Endothelial cell of umbilical vein (primary cell): ENCODE measurements around the gene PRDM13. TPM values are rescaled to one million over a fixed set of nuclear protein-coding genes. Genes with fewer than 3 reads are reported as not detected.
A peak's percentile ranks its signal among the peaks of the same experiment; 100 is the strongest.

Source experiments
- BruUV-seq: library from RNA; stranded (reverse); fragments of 400-500 nt; replicated peaks from 2 replicates; lab custom pipeline; 2021; lab: Mats Ljungman, UMichigan
- CTCF ChIA-PET: fragments of 300-600, 350-600 bp; sonication (Branson Sonifier 250); formaldehyde crosslinking; loops from one replicate; lab custom pipeline; 2021; ENCODE audit warnings: antibody characterized with exemption, inconsistent platforms; lab: Charles Lee
- POLR2A ChIA-PET: fragments of 300-600, 350-600 bp; sonication (Branson Sonifier 250); formaldehyde crosslinking; loops from one replicate; lab custom pipeline; 2021; ENCODE audit warnings: antibody characterized with exemption, inconsistent platforms; lab: Charles Lee
- DNase-seq: peaks from one replicate; pipeline ENCODE4 v3.0.0-alpha.2; 2011; ENCODE audit warnings: low read depth, low spot score
- FAIRE-seq: peaks from 2 replicates; lab custom pipeline; 2011; peaks lifted over from hg19 to GRCh38; lab: Jason Lieb, UNC
- H2AFZ ChIP-seq: 2 replicates; pipeline ENCODE4 v1.6.0; 2012; ENCODE audit warnings: low read depth, low read length, control low read depth, inconsistent platforms
- H3K27ac ChIP-seq: 2 replicates; pipeline ENCODE4 v1.5.1; 2011; ENCODE audit warnings: low read depth, mild to moderate bottlenecking, control low read depth, low read length, moderate library complexity; ENCODE audit not compliant: insufficient read depth
- H3K27me3 ChIP-seq, 2 experiments: 2 replicates each; pipeline versions ENCODE4 v1.6.0 to v1.6.1; 2011; ENCODE audit warnings: low read length in 2 of 2, mixed read lengths in 1 of 2; ENCODE audit not compliant: control insufficient read depth in 2 of 2, insufficient read depth in 2 of 2
- H3K36me3 ChIP-seq, 2 experiments: 2 replicates in 1 of 2; 3 replicates in 1 of 2; pipeline ENCODE4 v1.5.1; 2011; ENCODE audit warnings: low read length in 2 of 2, mild to moderate bottlenecking in 1 of 2, moderate library complexity in 1 of 2; ENCODE audit not compliant: control insufficient read depth in 2 of 2, insufficient read depth in 2 of 2; ENCODE audit errors: extremely low read depth in 1 of 2
- H3K4me1 ChIP-seq: 3 replicates; pipeline ENCODE4 v1.5.1; 2011; ENCODE audit warnings: mild to moderate bottlenecking, low read length; ENCODE audit not compliant: control insufficient read depth, insufficient read depth; ENCODE audit errors: extremely low read depth
- H3K4me2 ChIP-seq: 2 replicates; pipeline ENCODE4 v1.6.1; 2011; ENCODE audit warnings: low read length, control low read depth, mixed read lengths; ENCODE audit not compliant: insufficient read depth
- H3K4me3 ChIP-seq, 3 experiments: fragments of 200-600 bp in 1 of 3; sonication (generic), shearing (Covaris generic) in 1 of 3; replicated peaks in 1 of 3; 2 replicates each; pipeline ENCODE4 v1.5.1; 2011 to 2016; ENCODE audit warnings: control low read depth in 3 of 3, low read length in 3 of 3, mild to moderate bottlenecking in 2 of 3, inconsistent platforms in 1 of 3, low read depth in 1 of 3, moderate library complexity in 1 of 3; ENCODE audit not compliant: insufficient read depth in 1 of 3
- H3K79me2 ChIP-seq: 2 replicates; pipeline ENCODE4 v1.6.0; 2012; ENCODE audit warnings: low read length, inconsistent platforms; ENCODE audit not compliant: control insufficient read depth, insufficient read depth
- H3K9ac ChIP-seq: replicated peaks from 2 replicates; pipeline ENCODE3; 2011; ENCODE audit warnings: low read length, control low read depth; ENCODE audit not compliant: insufficient read depth; ENCODE audit errors: extremely low read depth
- H3K9me1 ChIP-seq: replicated peaks from 3 replicates; pipeline ENCODE4 v1.6.0; 2011; ENCODE audit warnings: mild to moderate bottlenecking, low read length; ENCODE audit not compliant: control insufficient read depth, insufficient read depth; ENCODE audit errors: extremely low read depth
- H3K9me3 ChIP-seq: replicated peaks from 2 replicates; pipeline ENCODE4 v1.5.1; 2012; ENCODE audit warnings: low read length, inconsistent platforms; ENCODE audit not compliant: control insufficient read depth, insufficient read depth
- H4K20me1 ChIP-seq: replicated peaks from 2 replicates; pipeline ENCODE3; 2011; ENCODE audit warnings: mild to moderate bottlenecking, low read length; ENCODE audit not compliant: control insufficient read depth, insufficient read depth; ENCODE audit errors: extremely low read depth
- CTCF ChIP-seq, 2 donors: IDR thresholded peaks; 1 replicate in 1 of 2; 2 replicates in 1 of 2; pipeline ENCODE4 v1.5.1; 2011; ENCODE audit warnings: low read length in 2 of 2, mild to moderate bottlenecking in 2 of 2, moderate library complexity in 2 of 2, control low read depth in 1 of 2, inconsistent platforms in 1 of 2, low read depth in 1 of 2; ENCODE audit not compliant: insufficient read depth in 1 of 2; ENCODE audit errors: extremely low read depth in 1 of 2
- EZH2 ChIP-seq: IDR thresholded peaks from 2 replicates; pipeline ENCODE4 v1.6.1; 2012; ENCODE audit warnings: borderline replicate concordance, low read depth, mild to moderate bottlenecking, moderate library complexity, low read length, inconsistent platforms; ENCODE audit not compliant: severe bottlenecking
- FOS ChIP-seq: IDR thresholded peaks from 2 replicates; pipeline ENCODE4 v1.6.1; 2011; ENCODE audit warnings: mild to moderate bottlenecking, low read length, moderate library complexity, borderline replicate concordance; ENCODE audit not compliant: insufficient read depth
- JUN ChIP-seq: IDR thresholded peaks from 2 replicates; pipeline ENCODE4 v1.6.1; 2011; ENCODE audit warnings: borderline replicate concordance, low read depth; ENCODE audit not compliant: insufficient read length, insufficient read depth
- MAX ChIP-seq: IDR thresholded peaks from 2 replicates; pipeline ENCODE4 v1.6.1; 2011; ENCODE audit not compliant: insufficient read depth, insufficient read length
- POLR2AphosphoS5 ChIP-seq: IDR thresholded peaks from 2 replicates; pipeline ENCODE4 v1.6.1; 2012; ENCODE audit warnings: low read depth, mild to moderate bottlenecking, control low read depth, low read length, moderate library complexity; ENCODE audit not compliant: insufficient read depth
- dilution Hi-C: fragments of 300-500 bp; cut with MboI; formaldehyde crosslinking; loops from one replicate; pipeline ENCODE4 v1.15.0; 2019; ENCODE audit warnings: low sequenced_read_pairs; ENCODE audit not compliant: extremely low pct_ligation_motif_present
- intact Hi-C: fragments of 100-400 bp; cut with micrococcal nuclease; formaldehyde crosslinking; loops from one replicate; pipeline ENCODE4 v1.10.0; 2022
- polyA plus RNA-seq, 4 experiments: library from polyadenylated mRNA; depleted of rRNA in 3 of 4; stranded (reverse) in 3 of 4; unstranded in 1 of 4; fragments of >200 nt; gene quantifications; 2 replicates each; pipeline versions ENCODE4 v1.2.1 to v1.2.3, GENCODE V29; 2011 to 2012; ENCODE audit warnings: missing spikeins in 1 of 4
- total RNA-seq: library from RNA; stranded (reverse); gene quantifications from 2 replicates; pipeline ENCODE4 v1.2.3, GENCODE V29; 2021

Gene PRDM13
- total and polyA plus RNA-seq, 2 donors (not counting 3 experiments of a cell fraction or from before 2014, with no cell fraction given): not detected

GRCh38 chr6:99603421-99604165 is 3.0 kb upstream of the PRDM13 start:
- POLR2A ChIA-PET: interaction anchor here (0.6 kb wide), 1 partner anchor 32 kb away, joined by 11 read pairs; no protein-coding TSS in a partner anchor
- Histone ChIP-seq H4K20me1 (no peaks in the 10 kb centered on the region), H3K9ac (no peak overlapping the region), H3K4me3 (no peak overlapping the region), H3K4me2 (peak overlapping the region; percentile 6), H3K79me2 (no peaks in the 10 kb centered on the region), H3K9me1 (no peaks in the 10 kb centered on the region), H3K27ac (no peak overlapping the region), H2AFZ (peak overlapping the region; percentile 10), H3K9me3 (no peaks in the 10 kb centered on the region), H3K36me3 (no peaks in the 10 kb centered on the region), H3K27me3 (peaks cover 79 to 100% of the 10 kb centered on the region in 2 experiments), H3K4me1 (no peaks in the 10 kb centered on the region)
- FAIRE-seq: peak; percentile 64
- intact Hi-C loops: loop anchor here (1.0 to 10.0 kb wide), 4 partner anchors 14 to 861 kb away; partner anchors contain the start of genes CCNC and SIM1
- dilution Hi-C loops: no loop called here
- CTCF ChIA-PET: interaction anchor here (1.0 to 1.5 kb wide), 4 partner anchors 9 to 178 kb away, joined by 3 to 7 read pairs (median 4); no protein-coding TSS in a partner anchor
- TF ChIP-seq FOS (no peak), JUN (no peak), POLR2AphosphoS5 (no peak), MAX (no peak), CTCF (IDR thresholded peaks at IDR 0.05; ENCODE audit: extremely low read depth in 1 of 2, insufficient read depth in 1 of 2, low read depth in 1 of 2, low read length in 2 of 2) (no peak), EZH2 (peak; percentile 68)
- BruUV-seq: no TSS peak
- peak; percentile 38 for DNase-seq
